Mucosa of descending colon (tissue), 3 donors: ENCODE data around the gene SPECC1. TPM values are rescaled to one million over a fixed set of nuclear protein-coding genes. Genes with fewer than 3 reads are reported as not detected.
"Not testable (repeated sequence)": the region's sequence is repeated elsewhere in the genome, so short reads cannot be mapped to it uniquely, and the experiment has no call there.

ENCODE experiments used
- ATAC-seq: fragments of 200-7000 bp; cut with Tn5 transposase; one replicate; pipeline ENCODE4 v1.9.1; 2020; ENCODE audit warnings: mild to moderate bottlenecking, moderate library complexity
- DNase-seq, 3 donors: peaks; one replicate each; pipeline ENCODE4 v3.0.0-alpha.2; 2020
- H3K36me3 ChIP-seq: fragments of 200-600 bp; one replicate; pipeline ENCODE4 v1.8.0; 2021; ENCODE audit warnings: low read depth, mild to moderate bottlenecking
- H3K4me1 ChIP-seq: fragments of 200-600 bp; one replicate; pipeline ENCODE4 v1.8.0; 2021; ENCODE audit warnings: low read depth, mild to moderate bottlenecking
- H3K4me3 ChIP-seq: fragments of 200-600 bp; one replicate; pipeline ENCODE4 v1.8.0; 2021; ENCODE audit warnings: mild to moderate bottlenecking
- H3K9me3 ChIP-seq: fragments of 200-600 bp; one replicate; pipeline ENCODE4 v1.8.0; 2021; ENCODE audit warnings: mild to moderate bottlenecking
- CTCF ChIP-seq: fragments of 200-600 bp; IDR thresholded peaks from one replicate; pipeline ENCODE4 v1.8.0; 2022; ENCODE audit warnings: antibody characterized with exemption, mild to moderate bottlenecking
- intact Hi-C, 2 donors: fragments of 100-400 bp; cut with DNase I in 1 of 2; cut with micrococcal nuclease in 1 of 2; formaldehyde crosslinking; loops; one replicate each; pipeline versions ENCODE4 v1.11.0 to v1.11.1; 2022; cut with DNase I, micrococcal nuclease
- total RNA-seq, 3 donors: library from RNA; stranded (reverse); fragmentation: NEBNext Ultra II Directional in 2 of 3; extraction: Animal tissue kit (Norgen Biotek cat#: 25700) in 2 of 3; gene quantifications; one replicate each; pipeline versions ENCODE4 v1.2.1 to v1.2.4, GENCODE V29; 2021 to 2023
- donor health status: DM: no; HTN: no; CAD: no; lungs with moderate emphysema.
- donor health status: DM: no; HTN: no; CAD: no.
- donor health status: DM: no; HTN: yes; CAD: no.

SPECC1 gene
- total RNA-seq, 3 donors from 2014 or later = 36.2 to 86.3 (median 85.7) TPM

DNA sequence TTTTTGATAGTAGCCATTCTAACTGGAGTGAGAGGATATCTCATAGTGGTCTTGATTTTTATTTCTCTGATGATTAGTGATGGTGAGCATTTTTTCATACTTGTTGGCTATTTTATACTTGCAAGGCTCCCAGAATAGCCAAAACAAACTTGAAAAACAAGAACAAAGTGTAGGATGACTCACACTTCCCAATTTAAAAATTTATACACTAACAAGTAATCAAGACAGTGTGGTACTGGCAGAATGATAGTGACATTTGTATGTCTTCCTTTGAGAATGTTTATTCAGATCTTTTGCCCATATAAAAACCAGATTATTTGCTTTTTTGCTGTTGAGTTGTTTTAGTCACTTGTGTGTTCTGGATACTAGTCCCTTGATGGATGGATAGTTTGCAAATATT, 17.8 kb downstream of the SPECC1 start:
- Histone ChIP-seq H3K9me3 (no peaks in the 10 kb centered on the region), H3K4me3 (no peak overlapping the region), H3K4me1 (no peaks in the 10 kb centered on the region), H3K36me3 (no peaks in the 10 kb centered on the region)
- no peak for TF ChIP-seq CTCF
- ATAC-seq = no peak
- intact Hi-C loops = no loop called here
- no peak for DNase-seq

DNA sequence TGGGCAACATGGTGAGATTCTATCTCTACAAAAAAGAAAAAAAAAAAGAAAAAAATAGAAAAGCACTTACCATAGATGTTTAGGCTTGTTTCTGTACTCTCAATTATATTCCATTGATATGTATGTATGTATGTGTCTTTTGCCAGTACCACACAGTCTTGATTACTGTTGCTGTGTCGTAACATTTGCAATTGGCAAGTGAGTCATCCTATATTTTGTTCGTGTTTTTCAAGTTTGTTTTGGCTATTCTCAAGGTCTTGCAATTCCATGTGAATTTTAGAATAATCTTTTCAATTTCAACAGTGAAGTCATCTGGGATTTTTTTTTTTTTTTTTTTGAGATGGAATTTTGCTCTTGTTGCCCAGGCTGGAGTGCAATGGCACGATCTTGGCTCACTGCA, 19.3 kb downstream of the SPECC1 start:
- no peak overlapping the region for H3K4me3 ChIP-seq
- ATAC-seq (no peak), DNase-seq (no peak)
- H3K9me3 ChIP-seq = no peaks in the 10 kb centered on the region
- intact Hi-C loops = no loop called here
- no peaks in the 10 kb centered on the region for H3K36me3 ChIP-seq
- no peak for TF ChIP-seq CTCF
- no peaks in the 10 kb centered on the region for H3K4me1 ChIP-seq

DNA sequence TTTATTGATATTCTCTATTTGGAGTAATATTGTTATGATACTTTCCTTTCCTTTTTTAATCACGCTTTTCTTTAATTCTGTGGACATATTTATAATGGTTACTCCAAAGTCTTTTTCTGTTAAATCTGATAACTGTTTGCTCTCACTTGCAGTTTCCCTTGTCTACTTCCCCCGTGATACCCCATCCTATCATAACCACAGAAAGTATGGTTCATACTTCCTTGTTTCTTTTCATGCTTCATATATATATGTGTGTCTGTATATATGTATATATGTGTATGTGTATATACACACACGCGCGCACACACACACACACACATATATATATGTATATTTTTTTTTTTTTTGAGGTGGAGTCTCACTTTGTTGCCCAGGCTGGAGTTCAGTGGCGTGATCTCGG, 23.5 kb downstream of the SPECC1 start:
- DNase-seq (no peak), ATAC-seq (no peak)
- no peaks in the 10 kb centered on the region for H3K9me3 ChIP-seq
- H3K4me1 ChIP-seq = no peaks in the 10 kb centered on the region
- no peak for TF ChIP-seq CTCF
- no peaks in the 10 kb centered on the region for H3K36me3 ChIP-seq
- intact Hi-C loops = no loop called here
- H3K4me3 ChIP-seq = no peak overlapping the region

- ATAC-seq (no peak), DNase-seq (no peak)
- TF ChIP-seq CTCF = no peak
- Histone ChIP-seq H3K36me3 (no peaks in the 10 kb centered on the region), H3K9me3 (no peaks in the 10 kb centered on the region), H3K4me3 (no peak overlapping the region), H3K4me1 (no peaks in the 10 kb centered on the region)
- intact Hi-C loops = no loop called here
These were observed 24.3 kb downstream of the SPECC1 start for GRCh38 chr17:20033415-20033814.

GRCh38 chr17:20035501-20035900, 26.3 kb downstream of the SPECC1 start:
- Histone ChIP-seq H3K4me1 (no peaks in the 10 kb centered on the region), H3K9me3 (no peaks in the 10 kb centered on the region), H3K36me3 (no peaks in the 10 kb centered on the region), H3K4me3 (no peak overlapping the region)
- intact Hi-C loops = no loop called here
- DNase-seq (no peak), ATAC-seq (no peak)
- no peak for TF ChIP-seq CTCF

DNA sequence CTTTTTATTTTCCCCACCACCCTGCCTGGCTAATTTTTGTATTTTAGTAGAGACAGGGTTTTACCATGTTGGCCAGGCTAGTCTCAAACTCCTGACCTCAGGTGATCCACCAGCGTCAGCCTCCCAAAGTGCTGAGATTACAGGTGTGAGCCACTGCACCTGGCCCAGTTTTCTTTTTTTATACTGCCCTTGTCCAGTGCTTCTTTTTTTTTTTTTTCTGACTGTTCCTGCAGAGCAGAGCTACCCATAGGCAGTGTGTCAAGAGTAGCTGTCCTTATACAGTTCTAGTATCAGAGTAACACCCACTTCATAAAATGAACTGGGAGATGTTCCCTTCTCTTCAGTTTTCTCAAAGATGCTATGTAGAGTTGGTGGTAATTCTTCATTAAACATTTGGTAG, 28.1 kb downstream of the SPECC1 start:
- intact Hi-C loops, H3K36me3 ChIP-seq, H3K9me3 ChIP-seq: not testable (repeated sequence)

More for the DNA sequence above, 28.1 kb downstream of the SPECC1 start:
- DNase-seq, ATAC-seq, H3K4me1 ChIP-seq, H3K4me3 ChIP-seq: not testable (repeated sequence)
